GM19468 (cell line): ENCODE results near the gene C3orf52.
"Not testable (repeated sequence)": the region's sequence is repeated elsewhere in the genome, so short reads cannot be mapped to it uniquely, and the experiment has no call there.

ENCODE experiments used
- ATAC-seq: cut with Tn5 transposase; IDR thresholded peaks from one replicate; pipeline ENCODE4 v1.9.1; 2021; ENCODE audit warnings: mild to moderate bottlenecking, moderate library complexity, moderate number of reproducible peaks; ENCODE audit not compliant: unreplicated experiment; ENCODE audit errors: extremely low read depth

The C3orf52 gene, protein sequence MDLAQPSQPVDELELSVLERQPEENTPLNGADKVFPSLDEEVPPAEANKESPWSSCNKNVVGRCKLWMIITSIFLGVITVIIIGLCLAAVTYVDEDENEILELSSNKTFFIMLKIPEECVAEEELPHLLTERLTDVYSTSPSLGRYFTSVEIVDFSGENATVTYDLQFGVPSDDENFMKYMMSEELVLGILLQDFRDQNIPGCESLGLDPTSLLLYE

DNA sequence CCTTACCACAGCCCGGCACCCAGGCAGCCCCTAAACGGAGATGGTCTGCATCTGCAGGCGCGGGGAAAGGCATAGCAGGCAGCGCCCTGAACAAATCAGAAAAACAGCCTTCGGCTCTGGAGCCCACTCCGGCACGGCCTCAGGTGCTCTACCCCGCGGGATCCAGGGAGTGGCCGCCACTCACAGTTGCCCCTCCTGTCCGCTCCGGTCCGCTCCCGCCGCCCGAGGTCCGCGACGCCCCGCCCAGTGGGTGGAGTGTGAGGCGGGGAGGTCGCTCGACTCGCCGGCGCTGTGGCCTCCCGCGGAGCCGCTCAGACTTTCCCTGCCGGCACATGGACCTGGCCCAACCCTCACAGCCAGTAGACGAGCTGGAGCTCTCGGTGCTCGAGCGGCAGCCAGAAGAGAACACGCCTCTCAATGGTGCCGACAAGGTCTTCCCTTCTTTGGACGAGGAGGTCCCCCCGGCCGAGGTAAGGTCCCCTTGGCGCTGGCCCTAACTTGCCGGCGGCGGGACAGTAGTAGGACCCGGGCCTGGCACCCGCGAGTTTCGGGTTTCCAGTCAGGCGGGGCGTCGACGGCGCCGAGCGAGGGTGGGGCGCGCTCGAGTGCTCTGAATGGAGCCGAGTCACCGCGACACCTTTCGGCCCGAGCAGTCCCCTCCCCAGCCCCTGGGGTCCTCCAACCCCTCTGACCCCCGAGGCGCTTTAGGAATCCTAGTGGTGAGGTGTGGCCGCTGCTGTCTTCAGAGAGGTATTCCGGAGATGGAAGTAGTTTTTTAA, at the start of gene C3orf52:
TSS of gene C3orf52 (plus strand) at position 314 of the 779 bp plus-strand sequence. CDS start at position 333, 19 bp downstream.
- no peak for ATAC-seq

DNA sequence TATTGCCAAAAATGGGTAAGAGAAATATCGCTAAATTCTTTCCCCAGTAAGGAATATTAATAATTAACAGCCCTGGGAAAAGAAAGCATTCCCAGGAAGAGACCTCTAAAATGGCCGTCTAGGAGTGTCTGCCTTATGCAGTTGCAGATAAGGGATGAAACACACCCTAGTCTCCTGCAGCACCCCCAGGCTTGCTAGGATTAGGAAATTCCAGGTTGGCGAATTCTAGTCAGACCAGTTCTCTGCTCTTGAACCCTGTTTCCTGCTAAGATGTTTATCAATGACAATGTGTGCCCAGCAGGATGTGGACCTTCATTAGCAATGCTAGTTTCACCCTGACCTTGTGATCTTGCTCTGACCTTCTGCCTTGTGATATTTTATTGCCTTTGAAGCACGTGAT, 49.0 kb upstream of the C3orf52 start:
- not testable (repeated sequence) for ATAC-seq

DNA sequence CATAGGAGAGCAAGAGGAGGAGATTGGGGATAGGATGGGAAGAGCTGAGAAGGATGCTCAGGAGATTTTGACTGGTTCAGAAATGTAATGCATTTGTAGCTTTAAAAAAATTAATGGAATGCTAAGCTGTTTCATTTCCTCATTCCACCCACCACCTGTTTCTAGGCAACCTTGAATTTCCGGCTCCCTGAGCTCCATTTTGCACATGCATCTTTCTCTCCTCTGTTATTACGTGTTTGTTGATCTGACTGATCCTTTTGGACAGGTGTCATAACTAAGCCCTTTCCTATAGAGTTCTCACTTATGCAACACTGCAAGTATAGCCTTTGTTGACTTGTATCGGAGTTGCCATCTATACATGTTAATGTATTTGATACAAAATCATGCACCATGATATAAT, 47.3 kb upstream of the C3orf52 start:
- no peak for ATAC-seq

DNA sequence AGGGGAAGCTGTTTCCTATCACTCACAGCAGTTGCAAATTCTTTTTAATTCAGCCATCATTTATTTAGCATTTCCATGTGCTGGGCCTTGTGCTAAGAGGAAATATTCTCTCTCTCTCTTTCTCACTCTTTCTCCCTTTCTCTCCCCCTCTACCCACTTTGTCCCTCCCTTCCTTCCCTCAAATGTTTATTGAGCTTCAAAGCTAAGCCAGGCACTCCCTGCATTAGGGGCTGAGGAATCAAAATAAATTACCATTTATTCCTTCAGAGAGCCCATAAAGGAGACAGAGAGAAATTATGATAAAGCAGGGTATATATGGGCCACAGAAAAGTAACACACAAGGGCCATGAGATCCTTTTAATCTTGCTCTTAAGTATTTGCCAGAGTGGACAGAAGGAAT, 44.9 kb upstream of the C3orf52 start:
- ATAC-seq, result no peak

DNA sequence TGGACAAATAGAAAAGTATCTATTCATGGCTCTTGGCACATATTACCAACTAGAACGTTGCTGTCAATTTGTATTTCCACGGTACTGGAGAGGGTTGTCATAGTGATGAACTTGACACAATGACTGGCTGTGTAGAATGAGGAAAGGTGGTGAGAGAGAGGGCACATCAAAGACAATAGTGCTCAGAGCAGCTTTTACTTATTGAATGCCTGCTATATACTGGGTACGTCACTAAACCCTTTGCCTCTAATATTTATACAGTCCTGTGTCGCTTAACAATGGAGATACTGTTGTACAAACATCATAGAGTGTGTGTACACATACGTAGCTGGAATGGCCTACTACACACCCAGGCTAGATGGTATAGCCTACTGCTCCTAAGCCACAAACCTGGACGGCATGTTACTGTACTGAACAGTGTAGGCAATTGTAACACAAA, 43.3 kb upstream of the C3orf52 start:
- no peak for ATAC-seq

DNA sequence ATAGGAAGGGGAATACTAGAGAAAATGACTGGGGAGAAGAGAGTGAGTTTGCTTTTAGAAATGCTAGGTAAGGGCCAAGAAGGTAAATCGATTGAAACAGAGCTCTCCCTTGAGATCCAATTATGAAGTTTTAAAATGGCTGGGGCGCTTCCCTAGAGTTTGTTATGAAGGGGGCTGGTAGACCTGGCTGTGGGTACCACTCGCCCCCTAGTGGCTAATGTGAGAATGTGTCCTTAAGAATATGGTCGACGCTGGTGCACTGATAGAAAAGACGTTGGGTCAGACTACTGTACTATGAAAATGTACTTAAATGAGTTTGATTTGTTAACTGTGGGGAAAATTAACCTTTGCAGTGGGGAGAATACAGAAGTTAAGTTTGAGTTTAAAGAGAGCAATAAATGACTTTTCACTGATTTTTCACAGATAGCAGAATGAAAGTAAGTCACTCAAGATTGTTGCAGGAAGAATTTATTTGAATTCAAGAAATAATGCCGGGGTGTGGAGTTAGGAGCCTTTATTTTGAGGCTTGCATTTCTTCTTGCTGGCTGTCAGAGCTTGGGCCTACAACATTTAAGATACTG, 42.5 kb upstream of the C3orf52 start:
- ATAC-seq, result peak; percentile 62

DNA sequence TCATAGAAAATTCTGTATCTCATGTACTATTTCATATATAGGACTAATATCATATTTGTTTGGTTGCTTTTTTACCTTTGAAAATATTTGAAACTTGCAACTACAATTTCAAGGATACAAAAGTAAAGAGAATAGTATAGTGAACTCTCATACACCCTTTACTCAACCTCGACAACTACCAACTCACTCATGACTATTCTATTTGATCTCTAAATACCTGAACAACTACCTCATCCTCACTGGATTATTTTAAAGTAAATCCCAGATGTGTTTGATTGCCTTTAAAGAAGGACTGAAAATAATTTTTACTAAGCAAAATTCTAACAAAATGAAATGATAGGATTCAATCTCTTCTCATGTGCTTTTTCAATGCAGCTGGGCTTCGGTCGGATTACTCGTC, 39.6 kb upstream of the C3orf52 start:
- ATAC-seq, result no peak

DNA sequence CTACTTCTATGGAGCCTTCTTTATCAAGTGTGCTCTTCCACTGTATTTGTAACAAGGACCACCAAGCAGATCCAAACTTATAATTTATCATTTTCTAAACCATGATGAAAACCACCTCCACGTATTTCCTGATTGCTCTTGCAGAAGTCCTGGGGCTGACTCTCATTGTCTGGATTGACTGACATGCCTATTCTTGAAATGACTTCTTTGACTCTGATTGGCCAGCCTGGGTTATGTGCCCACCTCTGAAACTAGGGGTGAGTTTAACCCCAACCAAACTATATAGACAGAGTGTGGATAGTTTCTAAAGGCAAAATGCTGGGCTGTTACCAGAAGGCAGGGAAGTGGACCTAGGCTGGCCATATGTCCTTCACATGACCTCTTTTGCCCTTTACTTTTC, 38.9 kb upstream of the C3orf52 start:
- ATAC-seq, result no peak

DNA sequence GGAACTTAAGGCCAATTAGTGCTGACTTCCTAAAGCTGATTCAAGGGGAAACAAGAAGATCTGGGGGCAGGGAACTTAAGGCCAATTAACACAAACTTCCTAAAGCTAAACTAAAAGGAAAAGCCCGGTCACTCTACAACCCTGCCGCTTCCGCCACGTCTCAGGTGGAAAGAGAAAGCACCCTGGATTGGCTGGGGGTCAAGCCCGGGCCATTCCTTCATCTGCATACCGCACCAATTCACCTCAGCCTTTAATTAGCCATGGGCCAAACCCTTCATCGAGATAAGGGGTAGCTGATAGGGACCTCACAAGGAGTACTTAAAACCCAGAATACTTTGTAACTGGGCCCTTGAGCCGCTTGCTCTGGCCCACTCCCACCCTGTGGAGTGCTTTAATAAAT, 37.3 kb upstream of the C3orf52 start:
- no peak for ATAC-seq

DNA sequence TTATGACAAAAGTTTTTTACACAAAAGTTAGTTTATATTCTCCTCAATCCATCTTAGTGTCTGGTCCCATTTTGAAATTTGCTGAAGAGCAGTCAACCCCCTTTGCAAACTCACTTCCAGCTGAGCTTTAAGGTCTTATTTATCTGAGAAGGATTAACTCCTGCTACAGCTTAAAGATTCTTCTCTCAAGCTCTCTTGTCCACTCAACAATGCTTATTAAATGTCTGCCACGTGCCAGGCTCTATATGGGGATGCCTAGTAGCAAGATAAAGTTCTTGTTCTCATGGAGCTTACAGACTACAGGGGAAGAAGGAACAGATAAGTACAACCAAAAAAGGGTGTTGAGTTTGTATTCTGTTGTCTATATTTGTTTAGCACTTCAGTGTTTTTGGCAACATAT, 33.0 kb upstream of the C3orf52 start:
- ATAC-seq, result no peak

DNA sequence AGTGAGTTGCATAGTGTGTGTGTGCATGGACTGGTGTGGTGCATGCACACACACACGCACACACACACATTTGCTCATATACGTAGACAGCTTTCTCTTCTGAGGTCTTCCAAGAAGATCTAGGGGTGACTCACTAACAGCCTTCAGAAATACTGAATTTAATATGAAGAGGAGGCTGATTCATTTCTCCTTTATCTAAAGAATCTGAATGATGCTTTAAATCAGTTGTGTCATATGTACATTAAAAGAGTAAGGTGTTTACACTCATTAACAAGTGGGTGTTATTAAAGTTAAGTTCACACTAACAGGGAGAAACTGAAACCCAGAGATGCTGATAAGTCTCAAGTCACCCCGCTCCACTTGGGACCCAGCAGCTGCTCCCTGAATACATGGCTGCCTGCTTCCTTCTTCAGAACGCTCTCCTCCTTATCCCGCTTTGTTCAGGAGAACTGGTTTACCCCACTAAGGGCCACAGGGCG, 29.7 kb upstream of the C3orf52 start:
- ATAC-seq, result no peak

DNA sequence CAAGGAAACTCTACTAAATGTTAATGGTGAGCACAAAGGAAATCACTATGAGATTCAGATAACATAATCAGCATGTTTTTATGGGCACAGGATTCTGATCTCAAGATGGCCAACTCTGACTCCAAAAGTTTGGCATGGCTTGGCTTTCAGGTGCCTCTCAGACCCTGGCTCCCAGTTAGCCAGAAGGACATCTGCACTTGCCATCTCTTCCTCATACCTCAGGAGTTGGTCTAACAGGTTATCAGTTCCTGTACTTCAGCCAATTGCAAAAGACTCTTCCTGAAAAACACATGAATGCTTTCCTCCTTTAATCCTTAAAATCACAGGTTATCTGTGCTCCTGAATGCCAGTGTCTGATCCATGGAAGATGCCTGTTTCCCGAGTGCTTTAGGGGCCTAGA, 26.7 kb upstream of the C3orf52 start:
- no peak for ATAC-seq

DNA sequence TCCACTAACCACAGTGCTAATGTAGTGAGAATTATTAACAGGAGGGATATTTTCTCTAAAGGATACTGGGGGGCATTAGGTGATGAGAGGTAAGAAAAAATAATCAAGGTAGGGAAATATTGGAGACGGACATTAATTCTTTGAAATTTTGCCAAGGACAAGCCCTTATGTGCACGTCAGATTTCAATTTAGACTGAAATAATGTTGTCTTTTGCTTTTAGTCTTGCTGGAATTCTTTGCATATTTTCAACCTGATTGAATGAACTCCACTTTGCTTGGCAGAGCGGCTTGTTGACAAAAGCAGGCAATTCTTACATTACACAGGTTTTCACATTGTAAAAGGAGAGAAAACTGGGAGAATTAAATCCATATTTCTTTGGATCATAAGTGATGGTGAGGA, 25.0 kb upstream of the C3orf52 start:
- no peak for ATAC-seq

DNA sequence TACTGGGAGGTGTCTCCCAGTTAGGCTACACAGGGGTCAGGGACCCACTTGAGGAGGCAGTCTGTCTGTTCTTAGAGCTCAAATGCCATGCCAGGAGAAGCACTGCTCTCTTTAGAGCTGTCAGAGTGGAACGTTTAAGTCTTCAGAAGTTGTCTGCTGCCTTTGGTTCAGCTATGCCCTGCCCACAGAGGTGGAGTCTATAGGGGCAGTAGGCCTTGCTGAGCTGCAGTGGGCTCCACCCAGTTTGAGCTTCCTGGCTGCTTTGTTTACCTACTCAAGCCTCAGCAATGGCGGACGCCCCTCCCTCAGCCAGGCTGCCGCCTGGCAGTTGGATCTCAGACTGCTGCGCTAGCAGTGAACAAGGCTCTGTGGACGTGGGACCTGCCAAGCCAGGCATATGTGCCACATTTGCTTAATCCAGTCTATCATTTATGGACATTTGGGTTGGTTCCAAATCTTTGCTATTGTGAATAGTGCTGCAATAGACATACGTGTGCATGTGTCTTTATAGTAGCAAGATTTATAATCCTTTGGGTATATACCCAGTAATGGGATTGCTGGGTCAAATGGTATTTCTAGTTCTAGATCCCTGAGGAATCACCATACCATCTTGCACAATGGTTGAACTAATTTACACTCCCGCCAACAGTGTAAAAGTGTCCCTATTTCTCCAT, 13.7 kb upstream of the C3orf52 start:
- not testable (repeated sequence) for ATAC-seq

DNA sequence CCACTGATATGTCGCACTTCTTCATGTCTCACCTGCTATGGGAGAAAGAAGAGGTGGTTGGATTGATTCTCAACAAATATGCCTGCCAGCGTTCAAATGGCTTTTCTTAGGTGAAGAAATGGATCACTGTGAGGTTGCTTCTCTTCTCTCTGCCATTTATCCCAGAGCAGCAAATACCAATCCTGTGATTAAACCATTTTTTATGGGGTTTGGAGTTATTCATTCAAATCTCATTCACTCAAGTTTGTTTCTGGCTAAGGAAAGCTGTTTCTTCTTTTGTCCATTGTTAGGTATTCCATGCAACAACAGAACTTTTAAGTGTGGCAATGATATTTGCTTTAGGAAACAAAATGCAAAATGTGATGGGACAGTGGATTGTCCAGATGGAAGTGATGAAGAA, 12.2 kb upstream of the C3orf52 start:
- ATAC-seq, result no peak

DNA sequence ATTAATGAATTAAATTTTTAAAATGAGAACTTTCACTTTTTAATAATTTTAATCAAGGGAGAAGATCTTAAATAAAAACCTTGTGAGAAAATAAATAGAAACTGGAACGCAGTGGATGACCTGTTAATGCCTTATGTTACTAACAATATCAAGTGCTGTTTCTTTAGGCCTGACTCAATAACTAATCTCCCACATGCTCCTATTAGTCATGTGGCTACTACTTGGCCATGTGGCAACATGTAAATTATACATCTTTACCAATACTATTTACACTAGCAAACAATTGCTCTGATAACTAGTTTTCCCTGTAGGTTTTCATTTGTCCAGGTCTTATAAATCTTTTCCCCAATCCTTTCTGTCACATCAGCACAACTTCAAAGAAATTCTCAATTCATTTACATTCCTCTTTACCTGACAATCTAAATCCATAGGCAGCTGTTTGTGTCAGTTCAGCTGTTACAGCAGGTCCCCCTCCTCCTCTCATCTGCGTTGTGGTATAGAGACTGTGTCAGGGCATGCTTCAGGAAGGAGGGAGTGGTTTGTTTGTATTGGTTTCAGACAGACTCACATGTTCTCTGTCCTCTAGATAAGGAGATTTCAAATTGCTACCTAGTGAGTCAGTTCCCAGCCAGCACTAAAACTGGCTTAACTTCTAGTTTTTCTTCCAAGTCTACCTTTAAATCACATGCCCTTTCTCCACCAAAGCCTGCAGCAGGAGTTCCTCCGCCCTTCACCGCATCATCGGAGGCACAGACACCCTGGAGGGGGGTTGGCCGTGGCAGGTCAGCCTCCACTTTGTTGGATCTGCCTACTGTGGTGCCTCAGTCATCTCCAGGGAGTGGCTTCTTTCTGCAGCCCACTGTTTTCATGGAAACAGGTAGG, 11.3 kb upstream of the C3orf52 start:
- ATAC-seq, result peak; percentile 32

DNA sequence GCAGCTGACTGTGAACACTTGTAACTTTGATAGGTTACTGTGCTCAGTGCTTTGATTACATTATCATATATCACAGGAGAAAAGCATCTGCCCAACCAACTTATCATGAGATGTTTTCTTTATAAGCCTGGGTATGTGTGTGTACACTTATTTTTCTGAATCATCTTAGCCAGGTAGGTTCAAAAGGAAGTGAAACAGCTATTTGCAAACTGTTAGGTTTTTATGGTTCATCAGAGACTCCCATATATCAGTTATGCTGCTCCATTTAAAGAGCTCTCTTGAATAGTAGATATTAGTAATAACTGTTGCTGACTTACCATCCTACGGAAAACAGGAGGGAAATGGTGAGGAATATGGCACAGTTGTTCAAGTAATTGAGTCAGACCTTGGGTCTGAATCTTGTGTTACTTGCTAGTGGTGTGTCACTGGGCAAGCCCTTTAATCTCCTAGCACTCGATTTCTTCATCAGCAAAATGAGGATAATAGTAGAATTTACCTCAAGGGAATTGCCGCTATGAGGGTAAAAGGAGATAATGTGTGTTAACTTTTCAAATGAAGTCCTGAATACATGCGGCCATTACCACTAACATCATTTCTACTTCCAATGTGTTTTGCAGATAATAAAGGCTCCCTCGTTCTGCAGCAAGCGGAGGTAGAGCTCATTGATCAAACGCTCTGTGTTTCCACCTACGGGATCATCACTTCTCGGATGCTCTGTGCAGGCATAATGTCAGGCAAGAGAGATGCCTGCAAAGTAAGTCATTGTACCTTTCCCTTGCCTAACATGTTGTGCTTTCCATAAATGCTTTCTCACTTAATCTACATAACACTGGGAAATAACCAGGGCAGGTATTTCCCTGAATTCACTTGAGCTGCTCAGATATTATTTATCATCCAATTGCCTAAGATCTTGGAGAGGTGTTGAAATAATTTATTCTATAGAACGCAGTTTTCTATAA, 7.8 kb upstream of the C3orf52 start:
- no peak for ATAC-seq

DNA sequence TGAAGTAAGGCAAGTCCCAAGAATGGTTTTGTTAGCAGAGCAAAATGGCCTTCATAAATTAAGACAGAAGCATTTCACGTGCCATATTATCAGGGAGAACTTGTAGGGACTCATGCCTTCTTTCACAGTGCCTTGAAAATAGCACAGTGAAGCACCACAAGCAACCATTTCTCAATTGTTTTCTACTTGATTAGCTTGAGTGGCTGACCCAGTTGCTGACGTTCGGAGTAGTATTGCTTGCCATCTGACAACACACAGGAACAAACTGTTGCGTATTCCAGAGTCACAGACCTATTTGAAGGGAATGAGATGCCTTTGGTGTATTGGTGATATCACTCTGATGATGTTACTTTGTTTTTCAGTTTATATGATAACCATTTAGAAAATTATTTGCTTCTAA, 3.0 kb upstream of the C3orf52 start:
- ATAC-seq, result no peak
